ENCODE data around the gene UNK. TPM values are rescaled to one million over a fixed set of nuclear protein-coding genes. Genes with fewer than 3 reads are reported as not detected.

Gene UNK
- total and polyA plus RNA-seq, 8 donors, result 3.5 to 102 (median 19.5) TPM

DNA sequence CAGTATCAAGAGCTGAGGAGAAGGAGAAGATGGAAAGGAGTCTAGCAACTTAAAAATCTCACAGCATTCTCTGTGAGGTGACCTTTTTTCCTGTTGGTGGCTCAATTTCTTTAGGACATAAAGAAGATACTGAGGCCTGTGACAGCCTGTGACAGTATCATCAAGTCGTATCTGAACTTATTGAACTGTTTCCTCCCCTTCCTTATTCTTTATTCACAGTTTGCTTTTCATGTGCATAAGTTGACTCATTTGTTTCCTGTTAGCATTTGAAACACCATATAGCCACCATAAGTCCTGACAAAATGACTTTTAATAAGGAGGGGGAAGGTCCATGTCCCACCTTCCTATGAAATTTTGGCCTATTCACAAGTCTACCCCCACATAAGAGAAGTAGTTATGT lies 8.9 kb downstream of the UNK start:
- 63 to 76% (median 70%) methylated on average over 1 of the region's 1 CpG for WGBS, 5 donors

DNA sequence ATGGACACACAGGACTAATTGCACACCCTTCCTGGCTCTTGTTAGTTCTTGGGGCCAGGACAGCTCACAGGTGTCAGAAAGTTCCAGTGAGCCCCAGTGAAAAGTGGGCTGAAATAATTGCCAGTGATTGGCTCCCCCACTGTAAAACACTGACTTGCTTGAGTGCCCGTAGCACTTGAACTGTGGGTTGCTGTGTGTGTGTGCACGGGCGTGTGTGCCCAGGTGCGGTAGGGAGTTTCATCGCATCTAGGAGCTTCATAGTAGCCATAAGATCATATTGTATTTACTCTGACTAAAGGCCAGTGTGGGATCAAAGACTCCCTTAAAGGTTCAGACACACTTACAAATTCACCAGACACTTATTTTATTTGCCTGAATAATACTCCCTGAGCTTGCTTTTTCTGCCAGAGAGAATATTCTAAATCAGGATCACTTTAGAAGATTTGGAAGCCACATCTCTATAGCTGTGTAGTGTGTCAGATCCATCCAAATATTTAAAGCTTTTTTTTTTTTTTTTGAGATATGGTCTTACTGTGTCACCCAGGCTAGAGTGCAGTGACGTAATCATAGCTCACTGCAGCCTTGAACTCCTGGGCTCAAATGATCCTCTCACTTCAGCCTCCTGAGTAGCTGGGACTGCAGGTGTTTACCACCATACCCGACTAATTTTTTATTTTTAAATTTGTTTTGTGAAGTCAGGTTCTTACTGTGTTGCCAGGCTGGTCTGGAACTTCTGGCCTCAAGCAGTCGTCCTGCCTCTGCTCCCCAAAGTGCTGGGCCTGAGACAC lies 11.4 kb downstream of the UNK start:
- no peak overlapping the region for H3K4me3 ChIP-seq
- no peak for TF ChIP-seq POLR2A (IDR thresholded peaks at IDR 0.05)
- 88 to 92% (median 90%) methylated on average over 7 to 8 of the region's 8 CpGs for WGBS, 5 donors
- no peaks in the 10 kb centered on the region for H3K27me3 ChIP-seq
- no peak overlapping the region for H3K27ac ChIP-seq
- H3K4me1 ChIP-seq, result peaks cover 0 to 11% (median 5%) of the 10 kb centered on the region in 4 donors
- intact Hi-C loops (cut with DNase I; ENCODE audit: low total_unique reads), result no loop called here
- no peaks in the 10 kb centered on the region for H3K9me3 ChIP-seq
- H3K36me3 ChIP-seq, result peaks cover 28 to 79% (median 71%) of the 10 kb centered on the region in 4 donors
- DNase-seq, result no peak

More for the DNA sequence above, 8.9 kb downstream of the UNK start:
- H3K27me3 ChIP-seq, result no peaks in the 10 kb centered on the region
- TF ChIP-seq POLR2A (IDR thresholded peaks at IDR 0.05) (no peak), POLR2AphosphoS5 (IDR thresholded peaks at IDR 0.05) (no peak), EP300 (IDR thresholded peaks at IDR 0.05) (no peak)
- TF ChIP-seq, protein P1, sequence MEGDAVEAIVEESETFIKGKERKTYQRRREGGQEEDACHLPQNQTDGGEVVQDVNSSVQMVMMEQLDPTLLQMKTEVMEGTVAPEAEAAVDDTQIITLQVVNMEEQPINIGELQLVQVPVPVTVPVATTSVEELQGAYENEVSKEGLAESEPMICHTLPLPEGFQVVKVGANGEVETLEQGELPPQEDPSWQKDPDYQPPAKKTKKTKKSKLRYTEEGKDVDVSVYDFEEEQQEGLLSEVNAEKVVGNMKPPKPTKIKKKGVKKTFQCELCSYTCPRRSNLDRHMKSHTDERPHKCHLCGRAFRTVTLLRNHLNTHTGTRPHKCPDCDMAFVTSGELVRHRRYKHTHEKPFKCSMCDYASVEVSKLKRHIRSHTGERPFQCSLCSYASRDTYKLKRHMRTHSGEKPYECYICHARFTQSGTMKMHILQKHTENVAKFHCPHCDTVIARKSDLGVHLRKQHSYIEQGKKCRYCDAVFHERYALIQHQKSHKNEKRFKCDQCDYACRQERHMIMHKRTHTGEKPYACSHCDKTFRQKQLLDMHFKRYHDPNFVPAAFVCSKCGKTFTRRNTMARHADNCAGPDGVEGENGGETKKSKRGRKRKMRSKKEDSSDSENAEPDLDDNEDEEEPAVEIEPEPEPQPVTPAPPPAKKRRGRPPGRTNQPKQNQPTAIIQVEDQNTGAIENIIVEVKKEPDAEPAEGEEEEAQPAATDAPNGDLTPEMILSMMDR (IDR thresholded peaks at IDR 0.05), result no peak
- H3K4me3 ChIP-seq, result no peak overlapping the region
- intact Hi-C loops (cut with DNase I; ENCODE audit: low total_unique reads), result no loop called here
- H3K4me1 ChIP-seq, result peaks cover 0 to 34% (median 24%) of the 10 kb centered on the region in 4 donors
- peaks cover 13 to 60% (median 47%) of the 10 kb centered on the region in 4 donors for H3K36me3 ChIP-seq
- H3K9me3 ChIP-seq, result no peaks in the 10 kb centered on the region
- no peak for DNase-seq
- no peak overlapping the region for H3K27ac ChIP-seq

DNA sequence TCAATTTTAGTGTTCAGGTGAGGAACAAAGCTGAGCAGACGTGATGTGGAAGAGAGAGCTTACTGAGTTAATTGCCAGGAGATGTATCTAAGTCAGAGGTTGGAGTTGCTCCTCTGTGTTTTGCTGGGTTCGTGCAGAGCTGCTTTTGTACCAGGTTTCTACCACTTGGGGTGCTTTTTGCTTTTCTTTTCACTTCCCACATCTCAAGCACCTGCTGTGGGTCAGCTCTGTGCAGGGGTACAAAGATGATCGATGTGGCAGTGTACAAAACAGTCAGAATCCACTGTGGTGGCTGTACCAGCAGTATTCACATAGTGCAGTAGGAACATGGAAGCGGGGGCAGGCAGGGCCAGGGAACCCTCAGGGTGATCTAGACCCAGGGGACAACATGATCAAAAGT lies 14.8 kb downstream of the UNK start:
- Histone ChIP-seq H3K9me3 (no peaks in the 10 kb centered on the region), H3K27me3 (no peaks in the 10 kb centered on the region), H3K4me1 (no peaks in the 10 kb centered on the region), H3K4me3 (no peak overlapping the region), H3K36me3 (peaks cover 28 to 77% (median 57%) of the 10 kb centered on the region in 4 donors), H3K27ac (no peak overlapping the region)
- TF ChIP-seq POLR2AphosphoS5 (IDR thresholded peaks at IDR 0.05), result no peak
- TF ChIP-seq POLR2A (IDR thresholded peaks at IDR 0.05), result no peak
- TF ChIP-seq EP300 (IDR thresholded peaks at IDR 0.05), result no peak
- TF ChIP-seq, protein P1 (IDR thresholded peaks at IDR 0.05), result no peak
- WGBS, 5 donors, result 82 to 90% (median 87%) methylated on average over 4 of the region's 4 CpGs
- intact Hi-C loops (cut with DNase I; ENCODE audit: low total_unique reads), result no loop called here
- no peak for DNase-seq

DNA sequence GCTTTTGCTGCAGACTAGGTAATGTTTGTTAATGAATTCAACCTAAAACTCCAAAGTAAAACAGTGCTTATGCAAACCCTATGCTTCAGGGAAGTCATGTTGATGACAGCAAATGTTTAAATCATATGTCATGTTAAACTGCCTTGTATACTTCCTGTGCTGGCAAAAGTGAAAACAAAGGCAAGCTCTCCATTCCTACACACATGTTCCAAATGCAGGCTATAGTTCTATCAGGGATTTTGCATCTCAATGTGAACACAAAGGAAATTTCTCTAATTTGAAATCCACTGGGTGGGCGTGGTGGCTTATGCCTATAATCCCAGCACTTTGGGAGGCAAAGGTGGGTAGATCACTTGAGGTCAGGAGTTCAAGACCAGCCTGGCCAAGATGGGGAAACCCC lies 19.3 kb downstream of the UNK start:
- no peak for TF ChIP-seq EP300 (IDR thresholded peaks at IDR 0.05)
- Histone ChIP-seq H3K4me1 (peaks cover 7 to 17% (median 11%) of the 10 kb centered on the region in 4 donors), H3K4me3 (no peak overlapping the region), H3K36me3 (peaks cover 12 to 43% (median 24%) of the 10 kb centered on the region in 4 donors), H3K27me3 (no peaks in the 10 kb centered on the region), H3K9me3 (no peaks in the 10 kb centered on the region), H3K27ac (no peak overlapping the region)
- DNase-seq, result no peak
- intact Hi-C loops (cut with DNase I; ENCODE audit: low total_unique reads), result no loop called here
- WGBS, 5 donors, result 89 to 100% (median 93%) methylated on average over 1 of the region's 1 CpG

DNA sequence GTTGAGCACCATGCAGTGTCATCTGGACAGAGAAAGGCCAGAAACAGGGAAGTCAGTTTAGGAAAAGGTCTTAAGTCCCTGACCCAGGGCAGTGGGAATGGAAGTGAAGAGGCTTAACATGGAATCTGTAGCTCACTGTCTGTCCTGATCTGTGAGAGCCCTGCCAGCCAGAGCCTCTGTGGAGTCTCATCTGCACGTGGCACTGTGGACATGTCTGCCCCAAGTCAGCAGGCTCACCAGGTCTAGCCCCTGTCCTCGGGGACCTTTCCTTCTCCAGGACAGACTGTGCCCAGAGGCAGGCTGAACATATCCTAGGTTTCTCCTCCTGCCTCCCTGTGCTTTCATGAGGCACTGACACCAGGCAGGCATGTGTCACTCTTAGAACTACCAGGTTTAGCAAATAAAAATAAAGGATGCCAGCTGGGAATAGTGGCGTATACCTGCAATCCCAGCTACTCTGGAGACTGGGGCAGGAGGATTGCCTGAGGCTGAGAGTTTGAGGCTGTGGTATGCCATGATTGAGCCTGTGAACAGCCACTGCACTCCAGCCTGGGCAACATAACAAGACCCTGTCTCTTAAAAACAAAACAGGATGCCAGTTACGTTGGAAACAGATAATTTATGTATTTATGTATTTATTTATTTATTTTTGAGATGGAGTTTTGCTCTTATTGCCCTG lies 22.4 kb downstream of the UNK start:
- Histone ChIP-seq H3K27ac (peak overlapping the region in 1 of 5 donors; percentile 19), H3K9me3 (no peaks in the 10 kb centered on the region)

More for the DNA sequence above, 22.4 kb downstream of the UNK start:
- TF ChIP-seq POLR2A (IDR thresholded peaks at IDR 0.05) (no peak), POLR2AphosphoS5 (IDR thresholded peaks at IDR 0.05) (no peak), EP300 (IDR thresholded peaks at IDR 0.05) (no peak)
- TF ChIP-seq, protein P1 (IDR thresholded peaks at IDR 0.05), result no peak
- intact Hi-C loops (cut with DNase I; ENCODE audit: low total_unique reads), result no loop called here
- WGBS, 5 donors, result 80 to 88% (median 85%) methylated on average over 4 of the region's 4 CpGs
- DNase-seq, result no peak
- H3K27me3 ChIP-seq, result no peaks in the 10 kb centered on the region
- H3K36me3 ChIP-seq, result peaks cover 18 to 42% (median 32%) of the 10 kb centered on the region in 4 donors
- peaks cover 22 to 31% (median 27%) of the 10 kb centered on the region in 4 donors for H3K4me1 ChIP-seq
- H3K4me3 ChIP-seq, result no peak overlapping the region
